GM19468 (cell line): ENCODE data around the gene SHOX.

ENCODE experiments used
- ATAC-seq: cut with Tn5 transposase; IDR thresholded peaks from one replicate; pipeline ENCODE4 v1.9.1; 2021; ENCODE audit warnings: mild to moderate bottlenecking, moderate library complexity, moderate number of reproducible peaks; ENCODE audit not compliant: unreplicated experiment; ENCODE audit errors: extremely low read depth

The SHOX gene

GRCh38 chrX:703466-703865 is 72.9 kb downstream of the SHOX start:
- ATAC-seq = no peak

GRCh38 chrX:703866-704265 is 73.3 kb downstream of the SHOX start:
- ATAC-seq = no peak
